Endothelial cell (in vitro differentiated cells): Measurements from ENCODE around the gene CHST11. TPM values are rescaled to one million over a fixed set of nuclear protein-coding genes. Genes with fewer than 3 reads are reported as not detected.

Experiments used
- DNase-seq: peaks from one replicate; pipeline ENCODE4 v3.0.0; 2021; ENCODE audit warnings: low spot score
- H3K27ac Mint-ChIP-seq: one replicate; pipeline ENCODE4 v1.8.0; 2021; ENCODE audit warnings: mixed read lengths, inconsistent platforms; ENCODE audit not compliant: unreplicated experiment
- H3K27me3 Mint-ChIP-seq: one replicate; pipeline ENCODE4 v1.8.0; 2021; ENCODE audit warnings: mild to moderate bottlenecking, moderate library complexity, mixed read lengths, inconsistent platforms; ENCODE audit not compliant: unreplicated experiment
- H3K36me3 Mint-ChIP-seq: one replicate; pipeline ENCODE4 v1.8.0; 2021; ENCODE audit warnings: mild to moderate bottlenecking, low read depth, mixed read lengths, inconsistent platforms; ENCODE audit not compliant: unreplicated experiment
- H3K4me1 Mint-ChIP-seq: one replicate; pipeline ENCODE4 v1.8.0; 2021; ENCODE audit warnings: mild to moderate bottlenecking, mixed read lengths, inconsistent platforms; ENCODE audit not compliant: unreplicated experiment
- H3K4me3 Mint-ChIP-seq: one replicate; pipeline ENCODE4 v1.8.0; 2021; ENCODE audit warnings: mild to moderate bottlenecking, mixed read lengths, inconsistent platforms; ENCODE audit not compliant: unreplicated experiment
- H3K9me3 Mint-ChIP-seq: one replicate; pipeline ENCODE4 v1.8.0; 2021; ENCODE audit warnings: mixed read lengths, inconsistent platforms; ENCODE audit not compliant: unreplicated experiment
- total RNA-seq: library from RNA; stranded (reverse); fragmentation: NEBNext Ultra II Directional; extraction: Animal tissue kit (Norgen Biotek cat#: 25700); gene quantifications from one replicate; pipeline ENCODE4 v1.2.1, GENCODE V29; 2021; ENCODE audit not compliant: unreplicated experiment
- TF ChIP-seq, protein P1 (sequence below): fragments of 200-600 bp; sonication (generic); IDR thresholded peaks from one replicate; pipeline ENCODE4 v1.5.0; 2021; ENCODE audit warnings: antibody characterized with exemption; ENCODE audit not compliant: unreplicated experiment

The CHST11 gene
- total RNA-seq, 1 donor from 2014 or later, result 11.8 TPM

DNA sequence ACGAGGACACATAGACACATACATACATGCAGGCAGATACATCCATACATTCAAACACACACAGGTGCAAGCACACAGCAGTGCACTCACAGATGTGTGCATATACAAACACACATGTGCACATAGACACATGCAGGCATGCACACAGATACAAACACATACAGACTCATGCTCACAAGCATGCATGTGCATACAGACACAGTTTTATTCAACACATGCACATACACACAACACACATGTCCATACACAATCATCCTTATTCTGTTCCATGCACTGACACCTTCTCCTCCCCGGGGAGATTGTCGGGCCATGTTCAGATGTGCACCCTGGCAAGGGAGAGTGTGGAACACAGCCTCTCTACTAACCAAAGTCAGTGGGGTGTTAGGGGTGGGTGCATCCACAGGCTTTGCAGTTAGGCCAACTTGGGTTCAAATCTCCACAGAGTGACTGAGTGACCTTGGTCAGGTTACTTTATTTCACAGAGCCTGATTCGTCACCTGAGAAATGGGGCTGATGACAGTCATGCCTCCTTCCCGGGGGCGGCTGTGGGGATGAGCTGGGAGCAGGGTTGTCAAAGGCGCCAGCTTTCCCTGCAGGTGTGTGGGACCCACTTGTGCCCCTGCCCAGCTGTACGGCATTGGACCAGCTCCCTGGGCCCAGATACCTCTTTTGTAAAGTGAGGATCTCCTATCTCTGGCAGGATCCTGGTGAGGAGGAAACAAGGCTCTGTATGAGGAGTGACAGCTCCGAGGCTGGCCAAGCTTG lies 251.2 kb downstream of the CHST11 start:
- no peak overlapping the region for H3K4me3 Mint-ChIP-seq
- TF ChIP-seq, protein P1, sequence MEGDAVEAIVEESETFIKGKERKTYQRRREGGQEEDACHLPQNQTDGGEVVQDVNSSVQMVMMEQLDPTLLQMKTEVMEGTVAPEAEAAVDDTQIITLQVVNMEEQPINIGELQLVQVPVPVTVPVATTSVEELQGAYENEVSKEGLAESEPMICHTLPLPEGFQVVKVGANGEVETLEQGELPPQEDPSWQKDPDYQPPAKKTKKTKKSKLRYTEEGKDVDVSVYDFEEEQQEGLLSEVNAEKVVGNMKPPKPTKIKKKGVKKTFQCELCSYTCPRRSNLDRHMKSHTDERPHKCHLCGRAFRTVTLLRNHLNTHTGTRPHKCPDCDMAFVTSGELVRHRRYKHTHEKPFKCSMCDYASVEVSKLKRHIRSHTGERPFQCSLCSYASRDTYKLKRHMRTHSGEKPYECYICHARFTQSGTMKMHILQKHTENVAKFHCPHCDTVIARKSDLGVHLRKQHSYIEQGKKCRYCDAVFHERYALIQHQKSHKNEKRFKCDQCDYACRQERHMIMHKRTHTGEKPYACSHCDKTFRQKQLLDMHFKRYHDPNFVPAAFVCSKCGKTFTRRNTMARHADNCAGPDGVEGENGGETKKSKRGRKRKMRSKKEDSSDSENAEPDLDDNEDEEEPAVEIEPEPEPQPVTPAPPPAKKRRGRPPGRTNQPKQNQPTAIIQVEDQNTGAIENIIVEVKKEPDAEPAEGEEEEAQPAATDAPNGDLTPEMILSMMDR, result no peak
- H3K36me3 Mint-ChIP-seq, result no peaks in the 10 kb centered on the region
- peaks cover 5% of the 10 kb centered on the region for H3K27me3 Mint-ChIP-seq
- no peak for DNase-seq
- H3K9me3 Mint-ChIP-seq, result no peaks in the 10 kb centered on the region
- H3K4me1 Mint-ChIP-seq, result peaks cover 4% of the 10 kb centered on the region
- no peak overlapping the region for H3K27ac Mint-ChIP-seq

DNA sequence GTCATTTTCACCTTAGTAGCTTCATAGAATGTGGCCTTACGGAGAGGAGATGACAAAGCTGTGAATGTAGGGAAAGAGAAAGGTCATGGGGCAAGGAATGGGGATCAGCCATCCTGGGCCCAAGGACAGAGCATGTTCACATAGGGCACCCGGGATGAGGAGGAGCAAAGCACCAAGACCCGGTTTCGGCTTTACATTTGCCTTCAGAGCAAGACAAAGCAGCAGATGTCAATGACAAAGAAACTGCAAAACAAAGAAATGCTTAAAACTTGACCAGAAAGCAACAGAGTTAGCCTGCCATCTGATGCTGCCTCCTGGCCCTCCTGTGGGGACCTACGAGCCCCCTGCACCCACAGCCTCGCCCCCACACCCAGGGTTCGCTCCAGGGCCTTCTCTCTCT lies 252.1 kb downstream of the CHST11 start:
- Mint-ChIP-seq H3K9me3 (no peaks in the 10 kb centered on the region), H3K36me3 (no peaks in the 10 kb centered on the region), H3K27ac (no peak overlapping the region), H3K4me3 (no peak overlapping the region), H3K4me1 (peaks cover 11% of the 10 kb centered on the region), H3K27me3 (peaks cover 3% of the 10 kb centered on the region)
- TF ChIP-seq, protein P1, result no peak
- DNase-seq, result no peak

DNA sequence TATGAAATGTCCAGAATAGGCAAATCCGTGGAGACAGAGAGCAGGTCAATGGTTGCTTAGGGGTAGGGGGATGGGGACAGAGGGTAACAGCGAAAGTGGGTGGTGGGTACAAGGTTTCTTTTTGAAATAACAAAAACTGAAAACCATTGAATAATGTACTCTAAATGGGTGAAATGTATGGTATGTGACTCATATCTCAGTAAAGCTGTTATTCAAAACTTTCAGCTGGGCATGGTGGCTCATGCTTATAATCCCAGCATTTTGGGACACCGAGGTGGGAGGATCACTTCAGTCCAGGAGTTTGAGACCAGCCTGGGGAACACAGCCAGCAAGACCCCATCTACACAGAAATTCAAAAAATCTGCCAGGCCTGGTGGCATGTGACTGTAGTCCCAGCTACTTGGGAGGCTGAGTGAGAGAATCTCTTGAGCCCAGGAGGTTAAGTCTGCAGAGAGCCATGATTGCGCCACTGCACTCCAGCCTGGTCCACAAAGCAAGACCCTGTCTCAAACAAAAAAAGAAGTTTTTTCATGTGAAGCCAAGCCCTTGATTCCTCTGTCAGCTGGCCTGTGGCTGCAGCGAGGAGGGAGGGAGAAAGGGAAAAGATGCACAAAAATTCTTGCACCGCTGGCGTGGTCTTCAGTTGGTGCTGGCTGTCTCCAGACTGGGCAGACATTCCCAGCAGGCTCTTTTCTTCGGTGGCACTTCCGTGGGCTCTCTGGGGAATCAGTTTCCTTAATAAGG lies 253.1 kb downstream of the CHST11 start:
- DNase-seq, result no peak
- H3K4me1 Mint-ChIP-seq, result peaks cover 17% of the 10 kb centered on the region
- peaks cover 9% of the 10 kb centered on the region for H3K27me3 Mint-ChIP-seq
- H3K4me3 Mint-ChIP-seq, result no peak overlapping the region
- TF ChIP-seq, protein P1, result no peak
- H3K27ac Mint-ChIP-seq, result no peak overlapping the region
- H3K36me3 Mint-ChIP-seq, result peaks cover 4% of the 10 kb centered on the region
- no peaks in the 10 kb centered on the region for H3K9me3 Mint-ChIP-seq

DNA sequence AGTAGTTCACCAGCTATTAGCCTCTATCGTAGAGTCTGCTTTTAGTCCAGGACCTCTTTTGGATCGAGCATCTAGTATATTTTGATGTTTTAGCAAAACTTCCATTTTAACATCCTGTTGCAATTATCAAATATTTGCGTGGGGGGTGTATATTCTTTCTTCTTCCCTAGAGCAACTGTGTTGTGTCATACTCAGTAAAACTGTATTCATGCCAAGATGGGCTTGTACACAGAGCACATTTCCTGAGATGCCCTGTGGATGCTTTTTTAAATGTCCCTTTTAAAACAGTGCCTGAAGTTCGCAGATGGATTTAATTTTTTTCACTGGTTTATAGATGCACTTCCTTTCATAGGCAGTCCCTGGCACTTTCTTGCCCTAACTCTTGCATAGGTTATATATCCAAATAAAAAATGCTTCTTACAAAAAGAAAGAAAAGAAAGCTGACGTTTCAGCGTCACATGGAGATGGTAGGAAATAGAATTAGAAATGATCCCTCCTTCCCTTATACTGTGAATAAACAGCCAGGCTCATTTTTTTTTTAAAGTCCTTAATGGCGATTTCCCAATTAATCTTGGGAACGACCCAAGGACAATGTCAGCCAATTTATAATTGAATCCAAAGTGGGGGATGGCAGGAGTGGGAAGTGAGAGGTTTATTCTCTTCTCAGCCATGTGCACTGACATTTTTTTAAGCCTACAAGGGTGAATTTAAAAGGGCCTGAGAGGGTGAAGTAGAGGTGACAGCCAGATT lies 254.4 kb downstream of the CHST11 start:
- Mint-ChIP-seq H3K4me1 (peaks cover 17% of the 10 kb centered on the region), H3K4me3 (no peak overlapping the region), H3K36me3 (peaks cover 4% of the 10 kb centered on the region), H3K27ac (no peak overlapping the region), H3K9me3 (no peaks in the 10 kb centered on the region), H3K27me3 (peaks cover 9% of the 10 kb centered on the region)
- no peak for DNase-seq
- TF ChIP-seq, protein P1, result no peak
